Effector memory CD8-positive, alpha-beta T cell (primary cell): Measurements from ENCODE around the gene OR13J1.
A peak's percentile ranks its signal among the peaks of the same experiment; 100 is the strongest.

Source experiments
- ATAC-seq: fragments of 150-1000 bp; cut with Tn5 transposase; replicated peaks from 2 replicates; pipeline ENCODE4 v1.10.0; 2021; ENCODE audit warnings: mild to moderate bottlenecking, moderate library complexity
- DNase-seq, 3 experiments: peaks; one replicate each; pipeline ENCODE4 v3.0.0; 2021
- H3K27ac Mint-ChIP-seq, 2 donors: one replicate each; pipeline ENCODE4 v1.8.0; 2022; ENCODE audit warnings: mild to moderate bottlenecking in 2 of 2, mixed read lengths in 2 of 2, moderate library complexity in 2 of 2
- H3K27me3 Mint-ChIP-seq, 2 donors: one replicate each; pipeline ENCODE4 v1.8.0; 2022; ENCODE audit warnings: mixed read lengths in 2 of 2
- H3K36me3 Mint-ChIP-seq: one replicate; pipeline ENCODE4 v1.8.0; 2022; ENCODE audit warnings: mild to moderate bottlenecking, moderate library complexity, mixed read lengths; ENCODE audit not compliant: insufficient read depth
- H3K4me1 Mint-ChIP-seq, 2 donors: one replicate each; pipeline ENCODE4 v1.8.0; 2022; ENCODE audit warnings: low read depth in 2 of 2, mixed read lengths in 2 of 2
- H3K4me3 Mint-ChIP-seq, 2 donors: one replicate each; pipeline ENCODE4 v1.8.0; 2022; ENCODE audit warnings: mild to moderate bottlenecking in 2 of 2, mixed read lengths in 2 of 2, moderate library complexity in 2 of 2
- H3K9me3 Mint-ChIP-seq, 2 donors: one replicate each; pipeline ENCODE4 v1.8.0; 2022; ENCODE audit warnings: mixed read lengths in 2 of 2

Gene OR13J1

GRCh38 chr9:35844628-35845270 is 25.5 kb downstream of the OR13J1 start:
- H3K27ac Mint-ChIP-seq = peak overlapping the region; percentile 5 to 76
- peaks cover 6% of the 10 kb centered on the region for H3K36me3 Mint-ChIP-seq
- H3K9me3 Mint-ChIP-seq = no peaks in the 10 kb centered on the region
- peak; percentile 89 for ATAC-seq
- peaks cover 0 to 7% of the 10 kb centered on the region in 2 donors for H3K27me3 Mint-ChIP-seq
- peaks cover 14% of the 10 kb centered on the region in 2 donors for H3K4me1 Mint-ChIP-seq
- DNase-seq = peak in 1 of 3 experiments; percentile 35
- H3K4me3 Mint-ChIP-seq = no peak overlapping the region

GRCh38 chr9:35842795-35843194 is 27.4 kb downstream of the OR13J1 start:
- Mint-ChIP-seq H3K4me3 (no peak overlapping the region), H3K9me3 (no peaks in the 10 kb centered on the region), H3K27ac (no peak overlapping the region), H3K27me3 (peaks cover 0 to 7% of the 10 kb centered on the region in 2 donors), H3K36me3 (peaks cover 4% of the 10 kb centered on the region), H3K4me1 (peaks cover 14% of the 10 kb centered on the region in 2 donors)
- no peak for ATAC-seq
- no peak for DNase-seq

GRCh38 chr9:35842020-35842745 is 28.0 kb downstream of the OR13J1 start:
- no peaks in the 10 kb centered on the region for H3K9me3 Mint-ChIP-seq
- no peak overlapping the region for H3K27ac Mint-ChIP-seq
- H3K4me1 Mint-ChIP-seq = peaks cover 14% of the 10 kb centered on the region in 2 donors
- ATAC-seq = no peak
- no peak overlapping the region for H3K4me3 Mint-ChIP-seq
- peaks cover 4% of the 10 kb centered on the region for H3K36me3 Mint-ChIP-seq
- peaks cover 0 to 7% of the 10 kb centered on the region in 2 donors for H3K27me3 Mint-ChIP-seq
- no peak for DNase-seq

GRCh38 chr9:35841645-35841900 is 28.6 kb downstream of the OR13J1 start:
- Mint-ChIP-seq H3K4me3 (no peak overlapping the region), H3K36me3 (peaks cover 6% of the 10 kb centered on the region), H3K9me3 (no peaks in the 10 kb centered on the region), H3K4me1 (peaks cover 14% of the 10 kb centered on the region in 2 donors), H3K27ac (no peak overlapping the region), H3K27me3 (peaks cover 0 to 7% of the 10 kb centered on the region in 2 donors)
- ATAC-seq (no peak), DNase-seq (no peak)

- Mint-ChIP-seq H3K36me3 (peaks cover 6% of the 10 kb centered on the region), H3K9me3 (no peaks in the 10 kb centered on the region), H3K4me3 (no peak overlapping the region), H3K27me3 (peaks cover 0 to 7% of the 10 kb centered on the region in 2 donors), H3K4me1 (peaks cover 14% of the 10 kb centered on the region in 2 donors), H3K27ac (no peak overlapping the region)
- DNase-seq (no peak), ATAC-seq (no peak)
These were observed 29.1 kb downstream of the OR13J1 start for GRCh38 chr9:35840881-35841644.

- no peaks in the 10 kb centered on the region for H3K9me3 Mint-ChIP-seq
- H3K36me3 Mint-ChIP-seq = peaks cover 4% of the 10 kb centered on the region
- ATAC-seq = no peak
- peak overlapping the region in 1 of 2 donors; percentile 5 for H3K27ac Mint-ChIP-seq
- H3K4me1 Mint-ChIP-seq = peaks cover 5 to 8% of the 10 kb centered on the region in 2 donors
- no peak for DNase-seq
- peaks cover 0 to 7% of the 10 kb centered on the region in 2 donors for H3K27me3 Mint-ChIP-seq
- no peak overlapping the region for H3K4me3 Mint-ChIP-seq
These were observed 30.3 kb downstream of the OR13J1 start for GRCh38 chr9:35839926-35840325.

GRCh38 chr9:35836595-35836994 is 33.6 kb downstream of the OR13J1 start:
- Mint-ChIP-seq H3K4me1 (peaks cover 0 to 6% of the 10 kb centered on the region in 2 donors), H3K4me3 (no peak overlapping the region), H3K27me3 (peaks cover 0 to 7% of the 10 kb centered on the region in 2 donors), H3K9me3 (no peaks in the 10 kb centered on the region), H3K27ac (no peak overlapping the region), H3K36me3 (peaks cover 2% of the 10 kb centered on the region)
- no peak for DNase-seq
- no peak for ATAC-seq

GRCh38 chr9:35835766-35836165 is 34.4 kb downstream of the OR13J1 start:
- Mint-ChIP-seq H3K36me3 (peaks cover 2% of the 10 kb centered on the region), H3K27me3 (peaks cover 0 to 7% of the 10 kb centered on the region in 2 donors), H3K9me3 (no peaks in the 10 kb centered on the region), H3K27ac (no peak overlapping the region), H3K4me3 (no peak overlapping the region), H3K4me1 (peaks cover 4 to 12% of the 10 kb centered on the region in 2 donors)
- ATAC-seq (no peak), DNase-seq (no peak)

- Mint-ChIP-seq H3K4me3 (no peak overlapping the region), H3K36me3 (peaks cover 2% of the 10 kb centered on the region), H3K9me3 (no peaks in the 10 kb centered on the region), H3K27me3 (peaks cover 0 to 4% of the 10 kb centered on the region in 2 donors), H3K27ac (no peak overlapping the region), H3K4me1 (peaks cover 9 to 17% of the 10 kb centered on the region in 2 donors)
- ATAC-seq (peak; percentile 45), DNase-seq (no peak)
These were observed 35.0 kb downstream of the OR13J1 start for GRCh38 chr9:35835216-35835632.

GRCh38 chr9:35834260-35835215 is 35.7 kb downstream of the OR13J1 start:
- peak overlapping the region in 1 of 2 donors; percentile 72 for H3K27ac Mint-ChIP-seq
- peaks cover 6% of the 10 kb centered on the region for H3K36me3 Mint-ChIP-seq
- DNase-seq (no peak), ATAC-seq (no peak)
- H3K4me3 Mint-ChIP-seq = no peak overlapping the region
- H3K9me3 Mint-ChIP-seq = no peaks in the 10 kb centered on the region
- H3K4me1 Mint-ChIP-seq = peaks cover 16 to 20% of the 10 kb centered on the region in 2 donors
- no peaks in the 10 kb centered on the region for H3K27me3 Mint-ChIP-seq

- H3K9me3 Mint-ChIP-seq = no peaks in the 10 kb centered on the region
- peaks cover 27 to 29% of the 10 kb centered on the region in 2 donors for H3K4me1 Mint-ChIP-seq
- no peak overlapping the region for H3K4me3 Mint-ChIP-seq
These were observed 37.4 kb downstream of the OR13J1 start for GRCh38 chr9:35832814-35833213.

GRCh38 chr9:35831040-35831439 is 39.2 kb downstream of the OR13J1 start:
- H3K4me3 Mint-ChIP-seq = no peak overlapping the region

More at GRCh38 chr9:35832814-35833213, 37.4 kb downstream of the OR13J1 start:
- H3K36me3 Mint-ChIP-seq = peaks cover 15% of the 10 kb centered on the region
- H3K27ac Mint-ChIP-seq = no peak overlapping the region
- no peaks in the 10 kb centered on the region for H3K27me3 Mint-ChIP-seq
- no peak for ATAC-seq
- no peak for DNase-seq

GRCh38 chr9:35829764-35830096 is 40.5 kb downstream of the OR13J1 start:
- peaks cover 32% of the 10 kb centered on the region in 2 donors for H3K4me1 Mint-ChIP-seq
- H3K4me3 Mint-ChIP-seq = peak overlapping the region; percentile 90 to 99
- DNase-seq (no peak), ATAC-seq (no peak)
- H3K36me3 Mint-ChIP-seq = peaks cover 12% of the 10 kb centered on the region
- H3K27me3 Mint-ChIP-seq = no peaks in the 10 kb centered on the region
- no peaks in the 10 kb centered on the region for H3K9me3 Mint-ChIP-seq
- H3K27ac Mint-ChIP-seq = peak overlapping the region; percentile 92 to 97

More at GRCh38 chr9:35831040-35831439, 39.2 kb downstream of the OR13J1 start:
- Mint-ChIP-seq H3K36me3 (peaks cover 12% of the 10 kb centered on the region), H3K9me3 (no peaks in the 10 kb centered on the region), H3K27ac (no peak overlapping the region), H3K27me3 (no peaks in the 10 kb centered on the region), H3K4me1 (peaks cover 30 to 32% of the 10 kb centered on the region in 2 donors)
- DNase-seq (no peak), ATAC-seq (no peak)
